ENCODE results near the gene TP53I11. TPM values are rescaled to one million over a fixed set of nuclear protein-coding genes. Genes with fewer than 3 reads are reported as not detected.

Gene TP53I11
- total RNA-seq, 1 experiment from 2014 or later, result 42.4 TPM

DNA sequence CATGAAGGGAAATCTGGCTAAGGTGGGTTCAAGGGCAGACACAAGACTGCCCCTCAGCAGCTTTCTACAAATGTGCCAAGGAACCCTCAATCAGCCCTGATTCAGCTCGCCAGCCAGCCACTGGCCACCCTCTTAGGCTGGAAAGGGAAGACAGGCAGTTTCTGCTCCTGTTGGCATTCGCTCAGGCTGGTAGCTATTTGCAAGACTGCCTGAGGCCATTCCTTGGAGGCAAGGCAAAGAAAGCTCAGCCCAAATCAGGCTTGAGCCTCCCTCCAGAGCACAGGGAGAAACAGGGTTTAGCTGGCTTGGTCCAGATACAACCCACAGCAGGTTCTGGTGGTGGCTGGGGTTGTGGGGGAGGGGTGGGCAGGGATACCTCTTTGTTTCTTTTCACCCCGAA, 19.2 kb downstream of the TP53I11 start:
- H3K27me3 Mint-ChIP-seq (ENCODE audit: low read depth), result no peaks in the 10 kb centered on the region; the same call in 1 of the 2 replicates
- peaks cover 8% of the 10 kb centered on the region for H3K36me3 Mint-ChIP-seq
- no peak for ATAC-seq
- peaks cover 28% of the 10 kb centered on the region for H3K4me1 Mint-ChIP-seq
- H3K4me3 Mint-ChIP-seq, result no peak overlapping the region
- H3K27ac Mint-ChIP-seq, result no peak overlapping the region
- TF ChIP-seq ETV6 (CRISPR knock-in tag; IDR thresholded peaks at IDR 0.05) (no peak), ZSCAN18 (CRISPR knock-in tag; IDR thresholded peaks at IDR 0.05) (no peak), ZNF423 (CRISPR knock-in tag; IDR thresholded peaks at IDR 0.05) (no peak), ESRRA (CRISPR knock-in tag; IDR thresholded peaks at IDR 0.05; ENCODE audit: borderline replicate concordance) (no peak), AFF4 (CRISPR knock-in tag; IDR thresholded peaks at IDR 0.05; ENCODE audit: borderline replicate concordance) (no peak), FOXJ3 (CRISPR knock-in tag; IDR thresholded peaks at IDR 0.05; ENCODE audit: borderline replicate concordance) (no peak), TEAD1 (CRISPR knock-in tag; IDR thresholded peaks at IDR 0.05) (no peak), ZBTB21 (CRISPR knock-in tag; IDR thresholded peaks at IDR 0.05; ENCODE audit: borderline replicate concordance) (no peak), NR2C2 (CRISPR knock-in tag; IDR thresholded peaks at IDR 0.05) (no peak), ZNF317 (CRISPR knock-in tag; IDR thresholded peaks at IDR 0.05; ENCODE audit: borderline replicate concordance, low read depth) (no peak)
- TF ChIP-seq, protein P1, sequence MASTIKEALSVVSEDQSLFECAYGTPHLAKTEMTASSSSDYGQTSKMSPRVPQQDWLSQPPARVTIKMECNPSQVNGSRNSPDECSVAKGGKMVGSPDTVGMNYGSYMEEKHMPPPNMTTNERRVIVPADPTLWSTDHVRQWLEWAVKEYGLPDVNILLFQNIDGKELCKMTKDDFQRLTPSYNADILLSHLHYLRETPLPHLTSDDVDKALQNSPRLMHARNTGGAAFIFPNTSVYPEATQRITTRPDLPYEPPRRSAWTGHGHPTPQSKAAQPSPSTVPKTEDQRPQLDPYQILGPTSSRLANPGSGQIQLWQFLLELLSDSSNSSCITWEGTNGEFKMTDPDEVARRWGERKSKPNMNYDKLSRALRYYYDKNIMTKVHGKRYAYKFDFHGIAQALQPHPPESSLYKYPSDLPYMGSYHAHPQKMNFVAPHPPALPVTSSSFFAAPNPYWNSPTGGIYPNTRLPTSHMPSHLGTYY (CRISPR knock-in tag; IDR thresholded peaks at IDR 0.05), result no peak
- TF ChIP-seq, protein P2, sequence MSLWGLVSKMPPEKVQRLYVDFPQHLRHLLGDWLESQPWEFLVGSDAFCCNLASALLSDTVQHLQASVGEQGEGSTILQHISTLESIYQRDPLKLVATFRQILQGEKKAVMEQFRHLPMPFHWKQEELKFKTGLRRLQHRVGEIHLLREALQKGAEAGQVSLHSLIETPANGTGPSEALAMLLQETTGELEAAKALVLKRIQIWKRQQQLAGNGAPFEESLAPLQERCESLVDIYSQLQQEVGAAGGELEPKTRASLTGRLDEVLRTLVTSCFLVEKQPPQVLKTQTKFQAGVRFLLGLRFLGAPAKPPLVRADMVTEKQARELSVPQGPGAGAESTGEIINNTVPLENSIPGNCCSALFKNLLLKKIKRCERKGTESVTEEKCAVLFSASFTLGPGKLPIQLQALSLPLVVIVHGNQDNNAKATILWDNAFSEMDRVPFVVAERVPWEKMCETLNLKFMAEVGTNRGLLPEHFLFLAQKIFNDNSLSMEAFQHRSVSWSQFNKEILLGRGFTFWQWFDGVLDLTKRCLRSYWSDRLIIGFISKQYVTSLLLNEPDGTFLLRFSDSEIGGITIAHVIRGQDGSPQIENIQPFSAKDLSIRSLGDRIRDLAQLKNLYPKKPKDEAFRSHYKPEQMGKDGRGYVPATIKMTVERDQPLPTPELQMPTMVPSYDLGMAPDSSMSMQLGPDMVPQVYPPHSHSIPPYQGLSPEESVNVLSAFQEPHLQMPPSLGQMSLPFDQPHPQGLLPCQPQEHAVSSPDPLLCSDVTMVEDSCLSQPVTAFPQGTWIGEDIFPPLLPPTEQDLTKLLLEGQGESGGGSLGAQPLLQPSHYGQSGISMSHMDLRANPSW (CRISPR knock-in tag; conservative IDR thresholded peaks at IDR 0.05; ENCODE audit: low read depth), result no peak
- no peaks in the 10 kb centered on the region for H3K9me3 Mint-ChIP-seq
- POLR2A ChIA-PET, result interaction anchor here (1.0 to 2.3 kb wide), 2 partner anchors 13 to 174 kb away, joined by 3 to 10 read pairs; no protein-coding TSS in a partner anchor
- CTCF ChIA-PET, result interaction anchor here (0.6 to 8.3 kb wide), 23 partner anchors 7 to 315 kb away, joined by 3 to 221 read pairs (median 4); no protein-coding TSS in a partner anchor
- DNase-seq (ENCODE audit: low spot score), result no peak

GRCh38 chr11:44930588-44931302, 19.9 kb downstream of the TP53I11 start:
- H3K4me3 Mint-ChIP-seq, result no peak overlapping the region
- ATAC-seq (no peak), DNase-seq (ENCODE audit: low spot score) (no peak)
- H3K4me1 Mint-ChIP-seq, result peaks cover 28% of the 10 kb centered on the region
- H3K27ac Mint-ChIP-seq, result peak overlapping the region; percentile 27; the same call in 1 of the 2 replicates
- POLR2A ChIA-PET, result interaction anchor here (1.0 to 2.3 kb wide), 2 partner anchors 14 to 175 kb away, joined by 3 to 10 read pairs; no protein-coding TSS in a partner anchor
- CTCF ChIA-PET, result interaction anchor here (0.6 to 8.3 kb wide), 22 partner anchors 8 to 314 kb away, joined by 3 to 221 read pairs (median 4); no protein-coding TSS in a partner anchor
- H3K36me3 Mint-ChIP-seq, result peaks cover 8% of the 10 kb centered on the region
- no peaks in the 10 kb centered on the region for H3K9me3 Mint-ChIP-seq
- H3K27me3 Mint-ChIP-seq (ENCODE audit: low read depth), result no peaks in the 10 kb centered on the region; the same call in 1 of the 2 replicates
- no peak for TF ChIP-seq GTF2I (CRISPR knock-in tag; conservative IDR thresholded peaks at IDR 0.05)
- TF ChIP-seq, protein P3, sequence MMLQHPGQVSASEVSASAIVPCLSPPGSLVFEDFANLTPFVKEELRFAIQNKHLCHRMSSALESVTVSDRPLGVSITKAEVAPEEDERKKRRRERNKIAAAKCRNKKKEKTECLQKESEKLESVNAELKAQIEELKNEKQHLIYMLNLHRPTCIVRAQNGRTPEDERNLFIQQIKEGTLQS (CRISPR knock-in tag; conservative IDR thresholded peaks at IDR 0.05), result no peak
- no peak for TF ChIP-seq ZSCAN18 (CRISPR knock-in tag; IDR thresholded peaks at IDR 0.05)
- TF ChIP-seq CREB1 (CRISPR knock-in tag; IDR thresholded peaks at IDR 0.05), result no peak
- no peak for TF ChIP-seq E2F1 (CRISPR knock-in tag; IDR thresholded peaks at IDR 0.05)
- no peak for TF ChIP-seq TEAD4 (CRISPR knock-in tag; IDR thresholded peaks at IDR 0.05)
- no peak for TF ChIP-seq OVOL2 (CRISPR knock-in tag; IDR thresholded peaks at IDR 0.05; ENCODE audit: borderline replicate concordance)
- TF ChIP-seq ZNF512 (CRISPR knock-in tag; IDR thresholded peaks at IDR 0.05; ENCODE audit: borderline replicate concordance), result no peak
